ENCODE measurements around the gene KCNMB4.

KCNMB4 gene

GRCh38 chr12:70399311-70399710 lies 33.2 kb downstream of the KCNMB4 start (continued):
- TF ChIP-seq POU6F1 (CRISPR knock-in tag; IDR thresholded peaks at IDR 0.05; ENCODE audit: borderline replicate concordance, low read depth): no peak
- TF ChIP-seq ZNF70 (CRISPR knock-in tag; IDR thresholded peaks at IDR 0.05): no peak
- no peak for TF ChIP-seq RARB (CRISPR knock-in tag; IDR thresholded peaks at IDR 0.05)

DNA sequence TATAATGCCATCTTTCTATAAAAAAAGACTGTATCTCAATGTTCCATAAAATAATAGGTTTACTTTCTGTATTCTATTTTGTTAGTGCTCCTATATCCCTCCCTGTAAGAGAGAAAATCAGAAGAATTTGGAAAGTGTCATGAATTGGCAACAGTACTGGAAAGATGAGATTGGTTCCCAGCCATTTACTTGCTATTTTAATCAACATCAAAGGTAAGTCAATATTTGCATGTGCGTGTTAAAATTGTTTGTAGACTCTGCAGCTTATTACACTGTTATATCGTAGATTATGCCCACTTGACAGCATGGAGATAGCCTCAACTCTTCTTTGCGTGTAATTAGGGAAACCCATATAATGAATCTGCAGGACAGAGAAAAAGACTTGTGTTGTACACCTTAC lies 34.0 kb downstream of the KCNMB4 start:
- TF ChIP-seq TOX (CRISPR knock-in tag; IDR thresholded peaks at IDR 0.05; ENCODE audit: borderline replicate concordance) (no peak), ARNTL (CRISPR knock-in tag; IDR thresholded peaks at IDR 0.05; ENCODE audit: borderline replicate concordance, low read depth) (no peak), OSR1 (CRISPR knock-in tag; IDR thresholded peaks at IDR 0.05) (no peak), BACH2 (CRISPR knock-in tag; IDR thresholded peaks at IDR 0.05; ENCODE audit: borderline replicate concordance) (no peak), TSHZ2 (CRISPR knock-in tag; IDR thresholded peaks at IDR 0.05) (no peak), ZFP3 (CRISPR knock-in tag; IDR thresholded peaks at IDR 0.05) (no peak), ZC3H10 (CRISPR knock-in tag; IDR thresholded peaks at IDR 0.05) (no peak), ZFP30 (CRISPR knock-in tag; IDR thresholded peaks at IDR 0.05) (no peak), SNAI2 (CRISPR knock-in tag; IDR thresholded peaks at IDR 0.05) (no peak), ZNF8 (CRISPR knock-in tag; IDR thresholded peaks at IDR 0.05) (no peak), POU6F1 (CRISPR knock-in tag; IDR thresholded peaks at IDR 0.05; ENCODE audit: borderline replicate concordance, low read depth) (no peak), CSRNP3 (CRISPR knock-in tag; IDR thresholded peaks at IDR 0.05) (no peak), ESRRG (CRISPR knock-in tag; IDR thresholded peaks at IDR 0.05) (no peak), PPARA (CRISPR knock-in tag; IDR thresholded peaks at IDR 0.05; ENCODE audit: borderline replicate concordance) (no peak)
- TF ChIP-seq, protein P1, sequence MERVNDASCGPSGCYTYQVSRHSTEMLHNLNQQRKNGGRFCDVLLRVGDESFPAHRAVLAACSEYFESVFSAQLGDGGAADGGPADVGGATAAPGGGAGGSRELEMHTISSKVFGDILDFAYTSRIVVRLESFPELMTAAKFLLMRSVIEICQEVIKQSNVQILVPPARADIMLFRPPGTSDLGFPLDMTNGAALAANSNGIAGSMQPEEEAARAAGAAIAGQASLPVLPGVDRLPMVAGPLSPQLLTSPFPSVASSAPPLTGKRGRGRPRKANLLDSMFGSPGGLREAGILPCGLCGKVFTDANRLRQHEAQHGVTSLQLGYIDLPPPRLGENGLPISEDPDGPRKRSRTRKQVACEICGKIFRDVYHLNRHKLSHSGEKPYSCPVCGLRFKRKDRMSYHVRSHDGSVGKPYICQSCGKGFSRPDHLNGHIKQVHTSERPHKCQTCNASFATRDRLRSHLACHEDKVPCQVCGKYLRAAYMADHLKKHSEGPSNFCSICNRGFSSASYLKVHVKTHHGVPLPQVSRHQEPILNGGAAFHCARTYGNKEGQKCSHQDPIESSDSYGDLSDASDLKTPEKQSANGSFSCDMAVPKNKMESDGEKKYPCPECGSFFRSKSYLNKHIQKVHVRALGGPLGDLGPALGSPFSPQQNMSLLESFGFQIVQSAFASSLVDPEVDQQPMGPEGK (CRISPR knock-in tag; IDR thresholded peaks at IDR 0.05; ENCODE audit: borderline replicate concordance): no peak
- TF ChIP-seq, protein P2, sequence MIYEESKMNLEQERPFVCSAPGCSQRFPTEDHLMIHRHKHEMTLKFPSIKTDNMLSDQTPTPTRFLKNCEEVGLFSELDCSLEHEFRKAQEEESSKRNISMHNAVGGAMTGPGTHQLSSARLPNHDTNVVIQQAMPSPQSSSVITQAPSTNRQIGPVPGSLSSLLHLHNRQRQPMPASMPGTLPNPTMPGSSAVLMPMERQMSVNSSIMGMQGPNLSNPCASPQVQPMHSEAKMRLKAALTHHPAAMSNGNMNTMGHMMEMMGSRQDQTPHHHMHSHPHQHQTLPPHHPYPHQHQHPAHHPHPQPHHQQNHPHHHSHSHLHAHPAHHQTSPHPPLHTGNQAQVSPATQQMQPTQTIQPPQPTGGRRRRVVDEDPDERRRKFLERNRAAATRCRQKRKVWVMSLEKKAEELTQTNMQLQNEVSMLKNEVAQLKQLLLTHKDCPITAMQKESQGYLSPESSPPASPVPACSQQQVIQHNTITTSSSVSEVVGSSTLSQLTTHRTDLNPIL (CRISPR knock-in tag; IDR thresholded peaks at IDR 0.05; ENCODE audit: low read depth): no peak
- no peak for ATAC-seq

DNA sequence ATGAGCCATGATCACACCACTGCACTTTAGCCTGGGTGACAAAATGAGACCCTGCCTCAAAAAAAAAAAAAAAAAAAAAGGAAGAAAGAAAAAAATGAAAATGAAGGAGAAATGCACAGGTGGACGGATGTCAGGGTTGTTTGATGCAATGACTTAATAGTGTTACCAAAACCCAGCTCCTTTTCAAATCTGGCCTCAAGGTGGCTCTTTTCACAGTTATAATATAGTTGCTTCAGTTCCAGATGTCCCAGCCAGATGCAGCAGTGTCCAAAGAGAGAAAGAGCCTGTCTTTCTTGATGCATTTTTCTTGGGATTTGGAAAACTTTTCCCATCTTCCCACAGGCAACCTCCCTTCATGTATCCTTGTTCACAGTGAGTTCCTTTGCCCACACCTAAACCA lies 36.5 kb downstream of the KCNMB4 start:
- no peak for ATAC-seq

More for the DNA sequence above, 36.5 kb downstream of the KCNMB4 start:
- TF ChIP-seq ZNF8 (CRISPR knock-in tag; IDR thresholded peaks at IDR 0.05) (no peak), ISL1 (CRISPR knock-in tag; IDR thresholded peaks at IDR 0.05) (no peak), GLIS3 (CRISPR knock-in tag; IDR thresholded peaks at IDR 0.05) (no peak)
- TF ChIP-seq, protein P2 (CRISPR knock-in tag; IDR thresholded peaks at IDR 0.05; ENCODE audit: low read depth): no peak
- TF ChIP-seq, protein P1 (CRISPR knock-in tag; IDR thresholded peaks at IDR 0.05; ENCODE audit: borderline replicate concordance): no peak

Data from SK-N-SH treated with all-trans-retinoic acid at 6 μM for 48 hours (cell line).